SK-MEL-5 (cell line): ENCODE measurements around the gene HCFC1R1. TPM values are rescaled to one million over a fixed set of nuclear protein-coding genes. Genes with fewer than 3 reads are reported as not detected.
"Not testable (repeated sequence)": the region's sequence is repeated elsewhere in the genome, so short reads cannot be mapped to it uniquely, and the experiment has no call there.

ENCODE experiments used
- DNase-seq: peaks from one replicate; pipeline ENCODE4 v3.0.0-alpha.2; 2016; ENCODE audit warnings: low read depth, low spot score
- in situ Hi-C: cut with HindIII; loops from 2 replicates; pipeline ENCODE4 v1.10.0; 2016; ENCODE audit warnings: low sequenced_read_pairs, high pct_unique_total_duplicates, low pct_unique_long_range_greater_than_20kb
- total RNA-seq: library from RNA; depleted of rRNA; stranded (reverse); fragments of >200 nt; shearing (Covaris generic); gene quantifications from 2 replicates; pipeline ENCODE4 v1.2.3, GENCODE V29; 2014

Gene HCFC1R1
- total RNA-seq, 1 experiment from 2014 or later = 11.0 TPM

DNA sequence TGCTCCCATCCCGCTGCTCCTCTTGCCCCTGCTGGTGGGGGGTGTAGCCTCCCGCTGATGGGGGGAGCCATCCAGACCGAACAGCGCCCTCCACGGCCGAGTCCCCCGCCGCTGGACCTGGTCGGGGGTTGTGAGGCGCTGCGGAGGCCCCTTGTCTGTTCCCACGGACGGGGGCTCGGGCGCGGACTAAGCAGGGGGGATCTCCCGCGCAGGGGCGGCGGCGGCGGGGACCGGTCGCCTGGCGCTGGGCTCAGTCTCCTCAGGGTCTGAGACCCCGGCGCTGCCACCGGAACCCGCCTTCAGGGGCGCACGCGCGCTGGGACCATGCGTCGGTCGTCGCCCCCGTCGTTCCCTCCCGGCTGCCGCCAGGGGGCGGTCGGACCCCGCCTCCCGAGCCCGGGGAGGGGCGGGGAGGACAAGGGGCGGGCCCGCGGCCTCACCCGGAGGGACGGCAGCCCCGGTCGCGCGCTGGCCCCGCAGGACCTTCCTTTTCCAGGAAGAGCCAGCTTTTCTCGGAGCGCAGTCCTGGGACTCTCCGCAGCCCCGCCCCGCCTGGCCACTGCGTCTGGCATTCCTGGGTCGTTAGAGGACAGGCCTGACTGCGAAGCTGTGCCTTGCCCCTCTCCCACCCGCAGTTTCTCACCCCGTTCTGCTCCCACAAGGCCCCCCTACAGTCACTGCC, 35.4 kb upstream of the HCFC1R1 start:
- DNase-seq = peak; percentile 73
- in situ Hi-C loops = no loop called here

DNA sequence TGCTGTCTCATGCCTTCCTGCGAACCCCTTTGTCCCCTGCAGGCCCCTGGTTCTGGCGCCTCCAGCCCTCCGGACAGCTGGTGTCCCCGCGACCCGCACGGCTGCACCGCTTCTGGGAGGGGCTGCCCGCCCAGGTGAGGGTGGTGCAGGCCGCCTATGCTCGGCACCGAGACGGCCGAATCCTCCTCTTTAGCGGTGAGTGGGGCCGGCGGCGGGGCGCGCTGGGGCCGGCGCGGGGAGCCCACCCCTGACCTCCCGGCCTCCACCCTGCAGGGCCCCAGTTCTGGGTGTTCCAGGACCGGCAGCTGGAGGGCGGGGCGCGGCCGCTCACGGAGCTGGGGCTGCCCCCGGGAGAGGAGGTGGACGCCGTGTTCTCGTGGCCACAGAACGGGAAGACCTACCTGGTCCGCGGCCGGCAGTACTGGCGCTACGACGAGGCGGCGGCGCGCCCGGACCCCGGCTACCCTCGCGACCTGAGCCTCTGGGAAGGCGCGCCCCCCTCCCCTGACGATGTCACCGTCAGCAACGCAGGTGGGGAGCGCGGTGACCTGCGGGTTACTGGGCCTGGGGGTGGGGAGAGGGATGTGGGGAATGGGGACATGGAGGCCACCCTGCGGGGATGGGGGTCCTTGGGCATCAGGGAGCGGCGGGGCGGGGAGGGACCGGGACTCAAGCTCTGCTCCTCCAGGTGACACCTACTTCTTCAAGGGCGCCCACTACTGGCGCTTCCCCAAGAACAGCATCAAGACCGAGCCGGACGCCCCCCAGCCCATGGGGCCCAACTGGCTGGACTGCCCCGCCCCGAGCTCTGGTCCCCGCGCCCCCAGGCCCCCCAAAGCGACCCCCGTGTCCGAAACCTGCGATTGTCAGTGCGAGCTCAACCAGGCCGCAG, 34.6 kb upstream of the HCFC1R1 start:
- in situ Hi-C loops = no loop called here

DNA sequence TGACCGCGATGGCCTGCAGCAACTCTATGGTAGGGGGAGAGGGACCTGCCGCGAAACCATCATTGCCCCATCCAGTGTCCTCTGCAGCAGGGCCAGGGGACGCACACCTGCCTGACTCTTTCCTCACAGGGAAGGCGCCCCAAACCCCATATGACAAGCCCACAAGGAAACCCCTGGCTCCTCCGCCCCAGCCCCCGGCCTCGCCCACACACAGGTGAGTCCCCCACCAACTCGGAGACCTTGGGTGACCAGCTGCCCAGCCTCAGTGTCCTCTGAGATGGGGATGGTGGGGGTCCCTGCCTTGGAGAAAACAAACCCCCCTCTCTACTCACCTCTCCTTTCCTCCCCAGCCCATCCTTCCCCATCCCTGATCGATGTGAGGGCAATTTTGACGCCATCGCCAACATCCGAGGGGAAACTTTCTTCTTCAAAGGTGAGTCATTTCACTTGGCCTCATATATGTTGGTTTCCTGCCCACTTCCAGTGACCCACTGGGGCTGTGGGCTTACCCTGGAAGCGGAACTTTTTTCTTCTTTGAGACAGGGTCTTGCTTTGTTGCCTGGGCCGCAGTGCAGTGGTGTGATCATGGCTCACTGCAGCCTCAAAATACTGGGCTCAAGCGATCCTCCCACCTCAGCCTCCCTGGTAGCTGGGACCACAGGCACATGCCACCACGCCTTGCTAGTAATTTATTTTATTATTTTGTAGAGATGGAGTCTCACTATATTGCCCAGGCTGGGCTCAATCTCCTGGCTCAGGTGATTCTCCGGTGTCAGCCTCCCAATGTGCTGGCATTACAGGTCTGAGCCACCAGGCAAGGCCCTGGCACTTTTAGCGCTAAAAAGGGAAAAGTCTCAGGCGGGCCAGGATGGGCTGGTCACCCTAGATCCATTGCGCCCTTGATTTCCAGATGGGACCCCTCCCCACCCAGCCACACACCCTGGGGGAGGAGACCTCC, 33.7 kb upstream of the HCFC1R1 start:
- DNase-seq = no peak
- in situ Hi-C loops = no loop called here

More for the DNA sequence above, 34.6 kb upstream of the HCFC1R1 start:
- peak; percentile 20 for DNase-seq

DNA sequence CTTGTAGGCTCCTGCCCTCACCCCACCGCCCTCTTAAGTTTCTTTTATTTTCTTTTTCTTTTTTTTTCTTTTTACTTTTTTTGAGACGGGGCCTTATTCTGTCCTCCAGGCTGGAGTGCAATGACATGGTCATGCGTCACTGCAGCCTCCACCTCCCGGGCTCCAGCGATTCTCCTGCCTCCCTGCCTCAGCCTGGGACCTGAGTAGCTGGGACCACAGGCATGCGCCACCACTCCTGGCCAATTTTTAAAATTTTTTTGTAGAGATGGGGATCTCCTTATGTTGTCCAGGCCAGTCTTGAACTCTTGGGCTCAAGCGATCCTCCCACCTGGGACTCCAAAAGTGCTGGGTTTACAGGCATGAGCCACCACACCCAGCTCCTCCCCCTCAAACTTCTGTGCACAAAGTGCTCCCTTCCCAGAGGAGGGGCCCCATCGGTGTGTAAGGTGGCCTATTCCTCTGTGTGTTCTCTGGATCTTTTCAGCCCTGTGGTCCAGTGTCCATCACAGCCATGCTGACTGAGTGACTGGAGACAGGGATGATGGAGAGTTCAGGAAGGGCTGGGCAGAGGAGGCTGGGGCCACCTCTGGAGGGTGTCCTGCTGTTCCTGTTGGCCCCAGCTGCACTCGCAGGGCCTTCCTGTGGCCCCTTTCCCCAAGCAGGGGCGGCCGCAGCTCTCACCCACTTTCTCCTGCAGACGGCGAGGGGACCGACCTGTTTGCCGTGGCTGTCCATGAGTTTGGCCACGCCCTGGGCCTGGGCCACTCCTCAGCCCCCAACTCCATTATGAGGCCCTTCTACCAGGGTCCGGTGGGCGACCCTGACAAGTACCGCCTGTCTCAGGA, 32.8 kb upstream of the HCFC1R1 start:
- in situ Hi-C loops = no loop called here
- no peak for DNase-seq

DNA sequence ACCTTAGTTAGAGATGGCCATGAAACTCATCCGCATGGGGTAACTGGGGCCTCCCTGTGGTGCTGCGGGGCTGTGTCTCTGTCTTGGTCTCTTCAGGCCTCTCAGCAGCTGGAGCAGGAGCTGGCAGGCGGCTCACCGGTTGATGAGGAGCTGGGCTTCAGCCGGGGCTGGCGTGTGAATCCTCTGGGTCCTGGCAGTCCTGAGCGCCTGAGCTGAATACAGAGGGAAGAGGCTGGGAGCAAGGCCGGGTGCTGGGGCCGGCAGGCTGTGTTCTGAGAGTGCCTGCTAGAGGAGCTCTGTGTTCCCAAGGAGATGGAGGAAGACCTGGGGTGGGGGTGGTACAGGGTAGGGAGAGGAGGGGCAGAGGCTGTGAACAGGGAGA, 32.0 kb upstream of the HCFC1R1 start:
- DNase-seq, in situ Hi-C loops: not testable (repeated sequence)

DNA sequence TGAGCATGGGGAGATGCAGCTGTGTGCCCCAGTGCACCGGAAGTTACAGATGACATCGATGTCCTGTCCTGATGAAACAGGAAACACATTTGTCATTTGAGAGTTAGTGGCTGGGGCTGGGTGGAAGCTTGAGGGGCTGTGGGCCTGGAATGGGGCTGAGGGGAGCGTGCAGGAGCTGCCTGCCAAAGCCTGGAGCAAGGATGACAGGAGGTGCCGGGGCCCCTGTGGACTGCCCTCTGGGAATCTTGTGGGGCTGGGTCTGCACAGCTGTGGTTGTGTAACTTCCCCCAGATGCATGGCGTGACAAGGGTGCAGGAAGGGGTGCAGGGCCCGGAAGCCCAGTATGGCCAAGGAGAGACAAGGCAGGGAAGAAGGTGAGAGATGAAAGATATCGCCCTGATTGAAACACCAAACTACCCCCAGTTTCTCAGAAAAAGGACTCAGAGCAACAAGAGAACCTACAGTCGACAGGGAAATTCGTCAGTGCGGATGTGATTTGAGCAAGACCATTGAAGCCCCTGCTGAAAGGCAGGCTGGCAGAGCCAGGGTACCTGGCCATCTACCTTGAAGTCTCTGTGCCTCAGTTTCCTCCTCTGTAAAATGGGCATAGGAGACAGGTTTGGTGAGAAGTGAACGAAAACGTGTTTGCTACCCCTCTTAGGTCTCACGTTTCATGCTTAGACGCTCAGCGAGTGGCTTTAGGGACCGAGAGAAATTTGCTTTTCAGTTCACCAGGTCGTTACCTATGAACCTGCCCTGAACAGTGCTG, 31.4 kb upstream of the HCFC1R1 start:
- in situ Hi-C loops = no loop called here
- DNase-seq = no peak

DNA sequence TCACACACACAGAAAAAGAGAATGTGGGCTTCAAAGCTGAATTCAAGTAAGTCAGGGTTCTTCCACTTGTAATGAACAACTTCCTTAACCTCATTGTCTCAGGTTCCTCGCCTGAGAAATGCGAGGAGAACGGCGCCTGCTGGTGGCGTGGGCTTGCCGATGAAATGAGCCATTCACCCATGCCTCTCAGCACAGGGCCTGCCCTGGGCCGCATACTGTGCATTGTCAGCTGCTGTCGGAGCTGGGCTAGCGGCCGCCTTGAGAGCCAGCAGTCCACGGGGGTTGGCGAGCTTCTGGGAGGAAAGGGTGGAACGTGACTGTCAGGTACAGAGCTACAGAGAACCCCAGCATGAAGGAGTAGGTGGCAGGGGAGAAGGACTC, 29.6 kb upstream of the HCFC1R1 start:
- in situ Hi-C loops, DNase-seq: not testable (repeated sequence)

DNA sequence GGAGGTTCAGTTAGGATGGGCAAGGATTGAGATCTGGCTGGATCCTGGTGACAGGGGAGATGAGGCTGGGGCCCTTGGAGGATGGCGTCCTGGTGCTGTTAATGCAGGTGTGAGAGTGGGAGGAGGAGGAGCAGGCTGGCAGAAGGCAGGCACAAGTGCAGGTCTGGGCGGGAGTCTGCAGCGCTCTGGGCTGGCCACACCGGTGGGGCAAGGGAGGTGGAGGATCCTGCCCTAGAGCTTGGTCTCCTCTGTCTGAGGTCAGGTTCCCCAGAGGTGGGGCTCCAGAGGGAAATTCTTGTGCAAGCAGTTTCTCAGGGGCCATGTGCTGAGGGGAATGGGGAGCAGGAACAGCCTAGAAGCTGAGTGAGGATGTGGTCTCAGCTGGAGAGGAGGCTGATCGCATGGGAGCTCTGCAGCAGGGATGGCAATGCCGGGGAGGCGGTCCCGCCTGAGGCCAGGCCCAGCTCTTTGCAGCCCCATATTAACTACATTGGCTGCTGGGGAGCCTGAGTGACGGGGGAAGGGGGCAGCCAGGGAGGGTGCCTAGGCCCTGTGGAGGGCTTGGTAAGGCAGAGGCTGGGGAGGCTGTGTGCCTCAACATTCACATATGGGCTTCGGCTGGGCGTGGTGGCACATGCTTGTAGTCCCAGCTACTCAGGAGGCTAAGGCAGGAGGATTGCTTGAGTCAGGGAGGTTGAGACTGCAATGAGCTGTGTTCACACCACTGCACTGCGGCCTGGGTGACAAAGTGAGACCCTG, 29.0 kb upstream of the HCFC1R1 start:
- DNase-seq, in situ Hi-C loops: not testable (repeated sequence)

DNA sequence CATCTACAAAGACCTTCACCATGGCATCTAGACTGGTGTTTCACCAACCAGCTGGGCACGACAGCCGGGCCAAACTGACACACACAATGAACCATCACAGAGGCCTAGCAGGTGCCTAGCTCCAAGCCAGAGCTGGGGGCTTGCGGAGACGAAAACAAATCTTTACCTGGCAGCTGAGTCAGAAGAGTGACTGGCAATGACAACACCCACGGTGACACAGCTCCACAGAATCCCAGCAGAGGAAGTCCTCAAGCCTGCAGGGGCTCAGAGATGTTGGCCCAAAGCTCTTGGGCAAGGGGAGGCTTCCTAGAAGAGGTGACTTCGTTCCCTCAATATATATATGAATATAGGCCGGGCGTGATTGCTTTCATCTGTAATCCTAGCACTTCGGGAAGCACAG, 27.8 kb upstream of the HCFC1R1 start:
- in situ Hi-C loops = no loop called here
- DNase-seq = no peak

DNA sequence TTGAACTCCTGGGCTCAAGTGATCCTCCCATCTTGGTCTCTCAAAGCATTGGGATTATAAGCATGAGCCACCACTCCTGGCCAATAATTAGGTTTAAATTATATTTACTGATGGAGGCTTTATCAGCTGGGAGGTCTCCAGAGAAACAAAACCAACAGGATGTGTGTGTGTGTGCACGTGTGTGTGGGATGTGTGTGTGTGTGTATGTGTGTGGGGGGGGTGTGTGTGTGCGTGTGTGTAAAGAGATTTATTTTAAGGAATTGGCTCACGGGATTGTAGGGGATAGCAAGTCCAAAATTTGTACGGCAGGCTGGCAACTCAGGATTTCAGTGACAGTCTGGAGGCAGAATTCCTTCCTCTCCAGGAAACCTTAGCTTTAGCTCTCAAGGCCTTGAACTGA, 27.3 kb upstream of the HCFC1R1 start:
- no peak for DNase-seq
- in situ Hi-C loops = no loop called here

DNA sequence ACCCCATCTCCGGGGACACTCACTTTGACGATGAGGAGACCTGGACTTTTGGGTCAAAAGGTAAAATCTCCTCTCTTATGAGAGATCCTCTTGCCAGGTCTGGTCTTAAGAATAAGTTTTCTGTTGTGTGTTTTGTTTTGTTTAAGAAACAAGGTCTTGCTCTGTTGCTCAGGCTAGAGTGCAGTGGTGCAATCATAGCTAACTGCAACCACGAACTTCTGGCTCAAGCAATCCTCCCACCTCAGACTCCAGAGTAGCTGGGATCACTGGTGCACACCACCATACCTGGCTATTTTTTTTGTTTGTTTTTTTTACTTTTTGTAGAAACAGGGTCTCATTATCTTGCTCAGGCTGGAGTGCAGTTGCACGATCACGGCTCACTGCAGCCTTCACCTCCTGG, 26.7 kb upstream of the HCFC1R1 start:
- no peak for DNase-seq
- in situ Hi-C loops = no loop called here

DNA sequence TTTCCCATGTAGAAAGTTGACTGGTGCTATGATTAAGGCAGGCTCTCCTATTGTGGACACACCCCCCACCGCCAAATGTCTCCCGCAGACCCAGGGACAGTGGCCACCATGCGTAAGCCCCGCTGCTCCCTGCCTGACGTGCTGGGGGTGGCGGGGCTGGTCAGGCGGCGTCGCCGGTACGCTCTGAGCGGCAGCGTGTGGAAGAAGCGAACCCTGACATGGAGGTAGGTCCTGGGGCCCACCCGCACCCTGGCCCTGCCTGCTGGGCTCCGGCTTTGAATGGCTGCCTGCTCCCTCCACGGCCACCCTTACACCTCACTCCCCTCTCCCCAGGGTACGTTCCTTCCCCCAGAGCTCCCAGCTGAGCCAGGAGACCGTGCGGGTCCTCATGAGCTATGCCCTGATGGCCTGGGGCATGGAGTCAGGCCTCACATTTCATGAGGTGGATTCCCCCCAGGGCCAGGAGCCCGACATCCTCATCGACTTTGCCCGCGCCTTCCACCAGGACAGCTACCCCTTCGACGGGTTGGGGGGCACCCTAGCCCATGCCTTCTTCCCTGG, 26.3 kb upstream of the HCFC1R1 start:
- DNase-seq = no peak
- in situ Hi-C loops = no loop called here

DNA sequence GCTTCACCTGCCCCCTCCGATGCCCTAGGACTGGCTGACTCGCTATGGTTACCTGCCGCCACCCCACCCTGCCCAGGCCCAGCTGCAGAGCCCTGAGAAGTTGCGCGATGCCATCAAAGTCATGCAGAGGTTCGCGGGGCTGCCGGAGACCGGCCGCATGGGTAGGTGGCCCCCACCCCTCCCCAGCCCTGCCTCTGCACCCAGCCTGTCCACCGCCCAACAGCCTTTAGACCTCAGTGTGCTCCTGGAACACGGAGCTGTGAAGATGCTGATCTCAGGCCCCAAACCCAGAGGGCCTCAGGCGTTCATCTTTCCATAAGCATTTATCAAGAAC, 23.6 kb upstream of the HCFC1R1 start:
- no peak for DNase-seq
- in situ Hi-C loops = no loop called here

DNA sequence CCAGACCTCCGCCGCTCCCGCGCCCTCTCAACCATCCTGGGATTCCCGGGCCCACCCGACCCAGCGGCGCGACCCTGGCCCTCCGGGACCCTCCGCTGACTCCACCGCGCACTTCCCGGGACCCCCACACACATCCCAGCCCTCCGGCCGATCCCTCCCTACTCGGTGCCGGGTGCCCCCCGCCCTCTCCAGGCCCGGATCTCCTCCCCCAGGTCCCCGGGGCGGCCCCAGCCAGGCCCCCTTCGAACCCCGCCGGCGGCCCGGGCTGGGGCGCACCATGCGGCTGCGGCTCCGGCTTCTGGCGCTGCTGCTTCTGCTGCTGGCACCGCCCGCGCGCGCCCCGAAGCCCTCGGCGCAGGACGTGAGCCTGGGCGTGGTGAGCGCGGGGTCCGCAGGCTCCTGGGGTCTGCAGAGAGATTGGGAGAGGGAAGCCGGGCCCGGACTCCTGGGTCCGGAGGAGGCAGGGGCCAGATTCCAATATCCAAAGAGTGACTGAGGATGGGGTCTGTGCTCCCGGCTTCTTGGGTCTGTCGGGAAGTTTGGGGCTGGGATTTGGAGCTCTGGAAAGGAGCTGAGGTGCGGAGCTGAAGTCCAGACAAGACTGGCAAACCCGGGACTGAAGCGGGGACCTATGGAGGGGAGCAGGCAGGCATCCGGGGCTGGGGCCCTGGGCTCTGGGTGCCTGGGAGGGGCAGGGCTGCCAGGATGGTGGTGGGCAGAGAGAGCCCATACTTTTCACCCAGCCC, 23.1 kb upstream of the HCFC1R1 start:
- in situ Hi-C loops = no loop called here

More for the DNA sequence above, 23.1 kb upstream of the HCFC1R1 start:
- no peak for DNase-seq
